Right lobe of liver (tissue), 4 donors: Measurements from ENCODE around the gene PLS1.

Experiments used
- CTCF ChIP-seq, 4 donors: fragments of 200-600 bp in 3 of 4; fragments of 450-650 bp in 1 of 4; IDR thresholded peaks; one replicate each; pipeline versions ENCODE4 v1.5.1 to v1.8.0; 2016 to 2022; ENCODE audit warnings: antibody characterized with exemption in 4 of 4, mild to moderate bottlenecking in 2 of 4
- POLR2A ChIP-seq: fragments of 450-650 bp; IDR thresholded peaks from one replicate; pipeline ENCODE4 v1.6.1; 2017; ENCODE audit warnings: antibody characterized with exemption, mild to moderate bottlenecking
- donor health status: DM: no; HTN: no; CAD: no.
- donor health status: DM: no; HTN: no; CAD: no.
- donor health status: DM: no; HTN: yes; CAD: no.

GRCh38 chr3:142691527-142691926, 95.3 kb downstream of the PLS1 start:
- TF ChIP-seq CTCF (IDR thresholded peaks at IDR 0.05) (no peak), POLR2A (no peak)
